Activated CD8-positive, alpha-beta T cell treated with anti-CD3 and anti-CD28 coated beads for 36 hours (primary cell): ENCODE results near the gene ITPR2. TPM values are rescaled to one million over a fixed set of nuclear protein-coding genes. Genes with fewer than 3 reads are reported as not detected.
"Not testable (repeated sequence)": the region's sequence is repeated elsewhere in the genome, so short reads cannot be mapped to it uniquely, and the experiment has no call there.

ENCODE experiments used
- ATAC-seq: fragments of 200-7000 bp; cut with Tn5 transposase; one replicate; pipeline ENCODE4 v1.10.0; 2021; ENCODE audit warnings: mild to moderate bottlenecking, moderate library complexity
- CTCF ChIA-PET: fragments of 350-600 bp; sonication (Branson Sonifier 250); formaldehyde crosslinking; loops from one replicate; lab custom pipeline; 2021; ENCODE audit warnings: antibody characterized with exemption; lab: Charles Lee
- POLR2A ChIA-PET: fragments of 350-600 bp; sonication (Branson Sonifier 250); formaldehyde crosslinking; loops from one replicate; lab custom pipeline; 2021; ENCODE audit warnings: antibody characterized with exemption; lab: Charles Lee
- DNase-seq: peaks from one replicate; pipeline ENCODE4 v3.0.0-alpha.2; 2020
- H3K27ac Mint-ChIP-seq: one replicate; pipeline ENCODE4 v1.8.0; 2021; ENCODE audit warnings: mild to moderate bottlenecking, mixed read lengths
- H3K27me3 Mint-ChIP-seq: one replicate; pipeline ENCODE4 v1.8.0; 2021; ENCODE audit warnings: mixed read lengths
- H3K36me3 Mint-ChIP-seq: one replicate; pipeline ENCODE4 v1.8.0; 2021; ENCODE audit warnings: low read depth, mixed read lengths
- H3K4me1 Mint-ChIP-seq: one replicate; pipeline ENCODE4 v1.8.0; 2021; ENCODE audit warnings: low read depth, mixed read lengths
- H3K4me3 Mint-ChIP-seq: one replicate; pipeline ENCODE4 v1.8.0; 2021; ENCODE audit warnings: mild to moderate bottlenecking, moderate library complexity, mixed read lengths
- H3K9me3 Mint-ChIP-seq: one replicate; pipeline ENCODE4 v1.8.0; 2021; ENCODE audit warnings: mixed read lengths
- intact Hi-C: fragments of 100-400 bp; cut with micrococcal nuclease; formaldehyde crosslinking; loops from one replicate; pipeline ENCODE4 v1.10.0; 2022
- total RNA-seq, 2 experiments: library from RNA; stranded (reverse); gene quantifications; one replicate each; pipeline ENCODE4 v1.2.3, GENCODE V29; 2021
- TF ChIP-seq, protein P1 (sequence below): fragments of 200-600 bp; IDR thresholded peaks from one replicate; pipeline ENCODE4 v1.8.0; 2022; ENCODE audit warnings: antibody characterized with exemption, mild to moderate bottlenecking

The ITPR2 gene
- total RNA-seq, 2 experiments from 2014 or later: 38.9 to 41.2 TPM

- ATAC-seq: peak; percentile 30
- ChIA-PET CTCF (no interaction called here), POLR2A (no interaction called here)
- TF ChIP-seq, protein P1, sequence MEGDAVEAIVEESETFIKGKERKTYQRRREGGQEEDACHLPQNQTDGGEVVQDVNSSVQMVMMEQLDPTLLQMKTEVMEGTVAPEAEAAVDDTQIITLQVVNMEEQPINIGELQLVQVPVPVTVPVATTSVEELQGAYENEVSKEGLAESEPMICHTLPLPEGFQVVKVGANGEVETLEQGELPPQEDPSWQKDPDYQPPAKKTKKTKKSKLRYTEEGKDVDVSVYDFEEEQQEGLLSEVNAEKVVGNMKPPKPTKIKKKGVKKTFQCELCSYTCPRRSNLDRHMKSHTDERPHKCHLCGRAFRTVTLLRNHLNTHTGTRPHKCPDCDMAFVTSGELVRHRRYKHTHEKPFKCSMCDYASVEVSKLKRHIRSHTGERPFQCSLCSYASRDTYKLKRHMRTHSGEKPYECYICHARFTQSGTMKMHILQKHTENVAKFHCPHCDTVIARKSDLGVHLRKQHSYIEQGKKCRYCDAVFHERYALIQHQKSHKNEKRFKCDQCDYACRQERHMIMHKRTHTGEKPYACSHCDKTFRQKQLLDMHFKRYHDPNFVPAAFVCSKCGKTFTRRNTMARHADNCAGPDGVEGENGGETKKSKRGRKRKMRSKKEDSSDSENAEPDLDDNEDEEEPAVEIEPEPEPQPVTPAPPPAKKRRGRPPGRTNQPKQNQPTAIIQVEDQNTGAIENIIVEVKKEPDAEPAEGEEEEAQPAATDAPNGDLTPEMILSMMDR: no peak
- Mint-ChIP-seq H3K27ac (no peak overlapping the region), H3K36me3 (peaks cover 2% of the 10 kb centered on the region), H3K9me3 (peaks cover 7% of the 10 kb centered on the region), H3K4me1 (peaks cover 7% of the 10 kb centered on the region), H3K4me3 (no peak overlapping the region), H3K27me3 (peaks cover 4% of the 10 kb centered on the region)
- intact Hi-C loops: no loop called here
- peak; percentile 17 for DNase-seq
Observed at GRCh38 chr12:26318661-26319068, 514.3 kb downstream of the ITPR2 start.

DNA sequence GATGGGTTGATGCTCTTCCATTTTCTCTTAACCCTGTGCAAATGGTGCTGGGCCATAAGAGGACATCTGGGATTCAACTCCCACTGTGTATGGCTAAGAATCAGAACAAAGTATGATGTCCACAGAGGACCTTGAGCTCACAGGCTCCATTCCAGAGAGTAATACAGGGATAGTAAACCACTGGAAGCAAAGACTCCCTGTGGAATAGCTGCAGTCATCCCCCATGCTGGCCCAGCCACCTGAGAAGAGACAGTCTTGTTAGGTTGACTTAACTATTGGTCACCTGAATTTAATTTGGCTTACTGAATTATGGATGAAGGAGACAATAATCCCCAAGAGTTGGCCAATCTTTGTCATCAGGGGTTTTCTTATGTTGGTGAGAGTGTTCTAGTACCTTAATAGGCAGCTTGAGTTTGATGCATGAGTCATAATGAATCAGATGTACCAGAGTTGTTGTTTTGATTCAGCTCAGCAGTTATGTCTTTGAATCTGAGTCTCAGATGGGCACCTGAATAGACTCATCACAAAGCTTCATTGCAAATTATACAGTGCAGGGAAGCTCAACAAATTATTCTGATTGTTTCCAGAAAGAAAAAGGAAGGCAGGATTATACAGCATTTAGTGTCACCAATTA, 514.9 kb downstream of the ITPR2 start:
- Mint-ChIP-seq H3K27ac (no peak overlapping the region), H3K9me3 (peaks cover 12% of the 10 kb centered on the region), H3K4me1 (peaks cover 7% of the 10 kb centered on the region), H3K36me3 (peaks cover 2% of the 10 kb centered on the region), H3K27me3 (peaks cover 4% of the 10 kb centered on the region), H3K4me3 (no peak overlapping the region)
- POLR2A ChIA-PET: no interaction called here
- CTCF ChIA-PET: interaction anchor here (0.9 to 1.2 kb wide), 2 partner anchors 16 to 17 kb away, joined by 3 read pairs; no protein-coding TSS in a partner anchor
- intact Hi-C loops: no loop called here
- TF ChIP-seq, protein P1: no peak
- DNase-seq: no peak
- ATAC-seq: peak; percentile 94

- DNase-seq, POLR2A ChIA-PET, H3K27ac Mint-ChIP-seq, H3K4me1 Mint-ChIP-seq, H3K27me3 Mint-ChIP-seq, CTCF ChIA-PET, ATAC-seq, intact Hi-C loops, H3K36me3 Mint-ChIP-seq, H3K4me3 Mint-ChIP-seq: not testable (repeated sequence)
- peaks cover 16% of the 10 kb centered on the region for H3K9me3 Mint-ChIP-seq
Observed at GRCh38 chr12:26314103-26314502, 518.9 kb downstream of the ITPR2 start.

DNA sequence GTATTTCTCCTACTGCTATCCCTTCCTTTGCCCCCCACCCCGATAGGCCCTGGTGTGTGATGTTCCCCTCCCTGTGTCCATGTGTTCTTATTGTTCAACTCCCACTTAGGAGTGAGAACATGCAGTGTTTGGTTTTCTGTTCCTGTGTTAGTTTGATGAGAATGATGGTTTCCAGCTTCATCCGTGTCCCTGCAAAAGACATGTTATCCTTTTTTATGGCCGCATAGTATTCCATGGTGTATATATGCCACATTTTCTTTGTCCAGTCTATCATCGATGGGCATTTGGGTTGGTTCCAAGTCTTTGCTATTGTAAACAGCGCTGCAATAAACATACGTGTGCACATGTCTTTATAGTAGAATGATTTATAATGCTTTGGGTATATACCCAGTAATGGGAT, 522.5 kb downstream of the ITPR2 start:
- intact Hi-C loops, H3K27ac Mint-ChIP-seq, H3K36me3 Mint-ChIP-seq, CTCF ChIA-PET, POLR2A ChIA-PET, DNase-seq, H3K4me1 Mint-ChIP-seq, H3K27me3 Mint-ChIP-seq, H3K4me3 Mint-ChIP-seq, ATAC-seq: not testable (repeated sequence)
- peaks cover 16% of the 10 kb centered on the region for H3K9me3 Mint-ChIP-seq

- no peak overlapping the region for H3K27ac Mint-ChIP-seq
- TF ChIP-seq, protein P1: no peak
- no peak overlapping the region for H3K4me3 Mint-ChIP-seq
- H3K27me3 Mint-ChIP-seq: peaks cover 1% of the 10 kb centered on the region
- DNase-seq (no peak), ATAC-seq (no peak)
- ChIA-PET POLR2A (no interaction called here), CTCF (no interaction called here)
- no peaks in the 10 kb centered on the region for H3K36me3 Mint-ChIP-seq
- H3K4me1 Mint-ChIP-seq: no peaks in the 10 kb centered on the region
- intact Hi-C loops: no loop called here
- peaks cover 12% of the 10 kb centered on the region for H3K9me3 Mint-ChIP-seq
Observed at GRCh38 chr12:26309634-26310033, 523.4 kb downstream of the ITPR2 start.

- intact Hi-C loops: no loop called here
- DNase-seq (no peak), ATAC-seq (no peak)
- POLR2A ChIA-PET: no interaction called here
- Mint-ChIP-seq H3K27me3 (peaks cover 13% of the 10 kb centered on the region), H3K36me3 (no peaks in the 10 kb centered on the region), H3K4me1 (peaks cover 6% of the 10 kb centered on the region), H3K9me3 (no peaks in the 10 kb centered on the region), H3K4me3 (no peak overlapping the region), H3K27ac (no peak overlapping the region)
- CTCF ChIA-PET: no interaction called here
- TF ChIP-seq, protein P1: no peak
Observed at GRCh38 chr12:26304273-26304672, 528.7 kb downstream of the ITPR2 start.
